Neural cell (in vitro differentiated cells): ENCODE data around the gene ACLY.

Source experiments
- EZH2 ChIP-seq: fragments of 200-600, 300-800 bp; shearing (Covaris generic), sonication (generic); IDR thresholded peaks from 2 replicates; pipeline ENCODE4 v1.6.1; 2014; ENCODE audit warnings: antibody characterized with exemption, low read length, borderline replicate concordance, mild to moderate bottlenecking; ENCODE audit not compliant: insufficient read depth, poor library complexity, severe bottlenecking
- MXI1 ChIP-seq: fragments of 450-650 bp; conservative IDR thresholded peaks from 2 replicates; pipeline ENCODE4 v1.6.1; 2014; ENCODE audit warnings: antibody characterized with exemption, mild to moderate bottlenecking; ENCODE audit not compliant: poor library complexity, severe bottlenecking
- TAF1 ChIP-seq: IDR thresholded peaks from 2 replicates; pipeline ENCODE4 v1.6.1; 2012; ENCODE audit warnings: low read depth
- TF ChIP-seq, protein P1 (sequence below): fragments of 450-650 bp; IDR thresholded peaks from 2 replicates; pipeline ENCODE4 v1.5.1; 2014; ENCODE audit warnings: antibody characterized with exemption, mild to moderate bottlenecking, moderate library complexity; ENCODE audit not compliant: poor library complexity, severe bottlenecking
- TF ChIP-seq, protein P2 (sequence below): IDR thresholded peaks from 2 replicates; pipeline ENCODE4 v1.6.1; 2012; ENCODE audit warnings: borderline replicate concordance

DNA sequence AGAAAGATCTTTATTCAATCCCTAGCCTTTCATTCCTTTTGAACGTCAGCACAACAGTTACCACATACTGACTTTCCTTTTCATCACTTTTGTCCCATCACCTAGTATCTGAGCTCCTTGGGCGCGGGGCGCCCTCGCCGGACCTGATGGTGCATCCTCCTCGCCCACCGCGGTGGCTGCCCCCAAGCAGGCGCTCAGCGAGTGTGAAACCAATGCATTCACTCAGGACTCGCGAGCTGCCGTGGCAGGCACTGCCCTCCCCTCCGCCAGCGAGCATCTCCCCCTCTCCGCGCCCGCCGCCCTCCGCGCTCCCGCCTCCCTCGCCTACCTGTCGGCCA, 54.3 kb downstream of the ACLY start:
- TF ChIP-seq, protein P1, sequence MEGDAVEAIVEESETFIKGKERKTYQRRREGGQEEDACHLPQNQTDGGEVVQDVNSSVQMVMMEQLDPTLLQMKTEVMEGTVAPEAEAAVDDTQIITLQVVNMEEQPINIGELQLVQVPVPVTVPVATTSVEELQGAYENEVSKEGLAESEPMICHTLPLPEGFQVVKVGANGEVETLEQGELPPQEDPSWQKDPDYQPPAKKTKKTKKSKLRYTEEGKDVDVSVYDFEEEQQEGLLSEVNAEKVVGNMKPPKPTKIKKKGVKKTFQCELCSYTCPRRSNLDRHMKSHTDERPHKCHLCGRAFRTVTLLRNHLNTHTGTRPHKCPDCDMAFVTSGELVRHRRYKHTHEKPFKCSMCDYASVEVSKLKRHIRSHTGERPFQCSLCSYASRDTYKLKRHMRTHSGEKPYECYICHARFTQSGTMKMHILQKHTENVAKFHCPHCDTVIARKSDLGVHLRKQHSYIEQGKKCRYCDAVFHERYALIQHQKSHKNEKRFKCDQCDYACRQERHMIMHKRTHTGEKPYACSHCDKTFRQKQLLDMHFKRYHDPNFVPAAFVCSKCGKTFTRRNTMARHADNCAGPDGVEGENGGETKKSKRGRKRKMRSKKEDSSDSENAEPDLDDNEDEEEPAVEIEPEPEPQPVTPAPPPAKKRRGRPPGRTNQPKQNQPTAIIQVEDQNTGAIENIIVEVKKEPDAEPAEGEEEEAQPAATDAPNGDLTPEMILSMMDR, result no peak
- TF ChIP-seq TAF1, result no peak
- TF ChIP-seq, protein P2, sequence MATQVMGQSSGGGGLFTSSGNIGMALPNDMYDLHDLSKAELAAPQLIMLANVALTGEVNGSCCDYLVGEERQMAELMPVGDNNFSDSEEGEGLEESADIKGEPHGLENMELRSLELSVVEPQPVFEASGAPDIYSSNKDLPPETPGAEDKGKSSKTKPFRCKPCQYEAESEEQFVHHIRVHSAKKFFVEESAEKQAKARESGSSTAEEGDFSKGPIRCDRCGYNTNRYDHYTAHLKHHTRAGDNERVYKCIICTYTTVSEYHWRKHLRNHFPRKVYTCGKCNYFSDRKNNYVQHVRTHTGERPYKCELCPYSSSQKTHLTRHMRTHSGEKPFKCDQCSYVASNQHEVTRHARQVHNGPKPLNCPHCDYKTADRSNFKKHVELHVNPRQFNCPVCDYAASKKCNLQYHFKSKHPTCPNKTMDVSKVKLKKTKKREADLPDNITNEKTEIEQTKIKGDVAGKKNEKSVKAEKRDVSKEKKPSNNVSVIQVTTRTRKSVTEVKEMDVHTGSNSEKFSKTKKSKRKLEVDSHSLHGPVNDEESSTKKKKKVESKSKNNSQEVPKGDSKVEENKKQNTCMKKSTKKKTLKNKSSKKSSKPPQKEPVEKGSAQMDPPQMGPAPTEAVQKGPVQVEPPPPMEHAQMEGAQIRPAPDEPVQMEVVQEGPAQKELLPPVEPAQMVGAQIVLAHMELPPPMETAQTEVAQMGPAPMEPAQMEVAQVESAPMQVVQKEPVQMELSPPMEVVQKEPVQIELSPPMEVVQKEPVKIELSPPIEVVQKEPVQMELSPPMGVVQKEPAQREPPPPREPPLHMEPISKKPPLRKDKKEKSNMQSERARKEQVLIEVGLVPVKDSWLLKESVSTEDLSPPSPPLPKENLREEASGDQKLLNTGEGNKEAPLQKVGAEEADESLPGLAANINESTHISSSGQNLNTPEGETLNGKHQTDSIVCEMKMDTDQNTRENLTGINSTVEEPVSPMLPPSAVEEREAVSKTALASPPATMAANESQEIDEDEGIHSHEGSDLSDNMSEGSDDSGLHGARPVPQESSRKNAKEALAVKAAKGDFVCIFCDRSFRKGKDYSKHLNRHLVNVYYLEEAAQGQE, result no peak
- no peak for TF ChIP-seq EZH2
- TF ChIP-seq MXI1, result no peak
